Activated B cell treated with CpG ODN at 0.5 μM for 24 hours (primary cell): ENCODE measurements around the gene PSEN2. TPM values are rescaled to one million over a fixed set of nuclear protein-coding genes. Genes with fewer than 3 reads are reported as not detected.

ENCODE experiments used
- ATAC-seq: fragments of 200-7000 bp; cut with Tn5 transposase; one replicate; pipeline ENCODE4 v1.10.0; 2021; ENCODE audit warnings: low read depth, mild to moderate bottlenecking, moderate library complexity
- CTCF ChIA-PET: fragments of 350-600 bp; sonication (Branson Sonifier 250); formaldehyde crosslinking; loops from one replicate; lab custom pipeline; 2021; ENCODE audit warnings: antibody characterized with exemption; lab: Charles Lee
- POLR2A ChIA-PET: fragments of 350-600 bp; sonication (Branson Sonifier 250); formaldehyde crosslinking; loops from one replicate; lab custom pipeline; 2021; ENCODE audit warnings: antibody characterized with exemption; lab: Charles Lee
- DNase-seq: peaks from one replicate; pipeline ENCODE4 v3.0.0; 2022
- H3K27ac Mint-ChIP-seq: one replicate; pipeline ENCODE4 v1.8.0; 2020; ENCODE audit warnings: mixed read lengths
- H3K27me3 Mint-ChIP-seq: one replicate; pipeline ENCODE4 v1.8.0; 2021; ENCODE audit warnings: mixed read lengths
- H3K36me3 Mint-ChIP-seq: one replicate; pipeline ENCODE4 v1.8.0; 2021; ENCODE audit warnings: low read depth, mixed read lengths
- H3K4me1 Mint-ChIP-seq: one replicate; pipeline ENCODE4 v1.8.0; 2021; ENCODE audit warnings: mixed read lengths
- H3K4me3 Mint-ChIP-seq: one replicate; pipeline ENCODE4 v1.8.0; 2020; ENCODE audit warnings: mild to moderate bottlenecking, mixed read lengths
- H3K9me3 Mint-ChIP-seq: one replicate; pipeline ENCODE4 v1.8.0; 2020; ENCODE audit warnings: mixed read lengths
- intact Hi-C: fragments of 100-400 bp; cut with micrococcal nuclease; formaldehyde crosslinking; loops from one replicate; pipeline ENCODE4 v1.15.1; 2024
- total RNA-seq: library from RNA; stranded (reverse); gene quantifications from 2 replicates; pipeline ENCODE4 v1.2.3, GENCODE V29; 2022
- TF ChIP-seq, protein P1 (sequence below): fragments of 200-600 bp; IDR thresholded peaks from one replicate; pipeline ENCODE4 v1.8.0; 2022; ENCODE audit warnings: antibody characterized with exemption, mild to moderate bottlenecking

Gene PSEN2
- total RNA-seq, 1 donor from 2014 or later, result 14.3 TPM

DNA sequence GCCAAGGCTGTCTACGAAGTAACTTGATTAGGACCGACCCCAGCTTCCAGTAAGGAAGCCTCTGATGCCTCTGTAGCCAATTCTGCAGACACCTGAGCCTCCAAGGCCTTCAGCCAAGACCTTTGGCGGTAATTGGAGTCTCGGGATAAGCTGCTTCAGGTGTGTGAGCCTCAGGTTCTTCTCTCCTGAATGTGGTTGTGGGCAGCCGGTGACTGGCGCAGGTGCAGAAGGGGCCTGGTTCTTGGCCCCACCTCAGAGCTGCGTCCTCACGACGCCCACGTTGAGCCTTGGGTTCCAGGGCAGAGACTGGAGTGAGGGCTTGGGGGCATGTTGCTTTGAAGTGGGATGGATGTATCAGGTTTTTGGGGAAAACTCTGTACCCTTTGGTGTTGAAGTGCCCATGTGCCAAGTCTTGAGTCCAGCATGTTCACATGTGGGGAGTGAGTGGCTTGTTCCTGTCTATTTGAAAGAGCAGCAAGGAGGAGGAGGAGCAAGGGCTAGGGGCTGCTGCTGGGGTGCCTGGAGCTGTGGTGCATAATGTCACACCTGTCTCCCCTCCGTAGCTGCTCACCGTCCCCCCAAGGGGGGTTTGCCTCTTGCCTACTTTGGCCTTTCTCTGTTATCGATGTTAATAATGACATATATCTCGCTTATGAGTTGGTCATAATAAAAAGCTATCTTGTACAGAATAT is 1.4 kb downstream of the PSEN2 start:
- no peaks in the 10 kb centered on the region for H3K27me3 Mint-ChIP-seq
- peaks cover 24% of the 10 kb centered on the region for H3K4me1 Mint-ChIP-seq
- intact Hi-C loops, result loop anchor here (5.0 kb wide), 1 partner anchor 239 kb away; no protein-coding TSS in a partner anchor
- H3K4me3 Mint-ChIP-seq, result peak overlapping the region; percentile 87
- TF ChIP-seq, protein P1, sequence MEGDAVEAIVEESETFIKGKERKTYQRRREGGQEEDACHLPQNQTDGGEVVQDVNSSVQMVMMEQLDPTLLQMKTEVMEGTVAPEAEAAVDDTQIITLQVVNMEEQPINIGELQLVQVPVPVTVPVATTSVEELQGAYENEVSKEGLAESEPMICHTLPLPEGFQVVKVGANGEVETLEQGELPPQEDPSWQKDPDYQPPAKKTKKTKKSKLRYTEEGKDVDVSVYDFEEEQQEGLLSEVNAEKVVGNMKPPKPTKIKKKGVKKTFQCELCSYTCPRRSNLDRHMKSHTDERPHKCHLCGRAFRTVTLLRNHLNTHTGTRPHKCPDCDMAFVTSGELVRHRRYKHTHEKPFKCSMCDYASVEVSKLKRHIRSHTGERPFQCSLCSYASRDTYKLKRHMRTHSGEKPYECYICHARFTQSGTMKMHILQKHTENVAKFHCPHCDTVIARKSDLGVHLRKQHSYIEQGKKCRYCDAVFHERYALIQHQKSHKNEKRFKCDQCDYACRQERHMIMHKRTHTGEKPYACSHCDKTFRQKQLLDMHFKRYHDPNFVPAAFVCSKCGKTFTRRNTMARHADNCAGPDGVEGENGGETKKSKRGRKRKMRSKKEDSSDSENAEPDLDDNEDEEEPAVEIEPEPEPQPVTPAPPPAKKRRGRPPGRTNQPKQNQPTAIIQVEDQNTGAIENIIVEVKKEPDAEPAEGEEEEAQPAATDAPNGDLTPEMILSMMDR, result no peak
- ATAC-seq (no peak), DNase-seq (no peak)
- H3K9me3 Mint-ChIP-seq, result no peaks in the 10 kb centered on the region
- no peak overlapping the region for H3K27ac Mint-ChIP-seq
- ChIA-PET POLR2A (interaction anchor here (1.0 to 1.6 kb wide), 2 partner anchors 11 to 67 kb away, joined by 3 to 6 read pairs; no protein-coding TSS in a partner anchor), CTCF (interaction anchor here (1.3 kb wide), 1 partner anchor 246 kb away, joined by 3 read pairs; no protein-coding TSS in a partner anchor)
- H3K36me3 Mint-ChIP-seq, result peaks cover 7% of the 10 kb centered on the region

DNA sequence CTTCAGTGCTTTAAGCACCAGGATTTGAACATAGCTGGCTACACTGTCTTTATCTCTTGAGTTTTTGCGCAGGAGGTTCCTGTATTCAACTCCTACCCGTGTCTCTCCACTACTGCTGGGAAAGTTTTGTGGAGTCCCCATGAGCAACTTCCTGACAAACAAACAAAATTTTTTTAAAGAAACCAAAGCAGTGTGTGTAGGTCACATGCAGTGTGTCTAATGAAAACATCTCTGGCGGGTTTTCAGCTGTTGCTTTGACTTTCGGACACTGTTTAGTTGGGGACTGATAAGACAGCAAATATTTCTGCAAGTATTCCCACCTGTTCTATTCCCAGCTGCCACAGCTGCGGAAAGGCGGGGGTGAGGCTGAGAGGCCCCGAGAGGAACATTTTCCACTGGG is 2.0 kb downstream of the PSEN2 start:
- intact Hi-C loops, result loop anchor here (5.0 kb wide), 1 partner anchor 240 kb away; no protein-coding TSS in a partner anchor
- ATAC-seq (no peak), DNase-seq (no peak)
- CTCF ChIA-PET, result interaction anchor here (1.3 kb wide), 1 partner anchor 246 kb away, joined by 3 read pairs; no protein-coding TSS in a partner anchor
- Mint-ChIP-seq H3K4me1 (peaks cover 24% of the 10 kb centered on the region), H3K27me3 (no peaks in the 10 kb centered on the region), H3K4me3 (no peak overlapping the region), H3K9me3 (no peaks in the 10 kb centered on the region), H3K36me3 (peaks cover 11% of the 10 kb centered on the region), H3K27ac (no peak overlapping the region)
- TF ChIP-seq, protein P1, result no peak
- POLR2A ChIA-PET, result interaction anchor here (0.7 to 1.6 kb wide), 2 partner anchors 11 to 165 kb away, joined by 3 to 6 read pairs; no protein-coding TSS in a partner anchor

DNA sequence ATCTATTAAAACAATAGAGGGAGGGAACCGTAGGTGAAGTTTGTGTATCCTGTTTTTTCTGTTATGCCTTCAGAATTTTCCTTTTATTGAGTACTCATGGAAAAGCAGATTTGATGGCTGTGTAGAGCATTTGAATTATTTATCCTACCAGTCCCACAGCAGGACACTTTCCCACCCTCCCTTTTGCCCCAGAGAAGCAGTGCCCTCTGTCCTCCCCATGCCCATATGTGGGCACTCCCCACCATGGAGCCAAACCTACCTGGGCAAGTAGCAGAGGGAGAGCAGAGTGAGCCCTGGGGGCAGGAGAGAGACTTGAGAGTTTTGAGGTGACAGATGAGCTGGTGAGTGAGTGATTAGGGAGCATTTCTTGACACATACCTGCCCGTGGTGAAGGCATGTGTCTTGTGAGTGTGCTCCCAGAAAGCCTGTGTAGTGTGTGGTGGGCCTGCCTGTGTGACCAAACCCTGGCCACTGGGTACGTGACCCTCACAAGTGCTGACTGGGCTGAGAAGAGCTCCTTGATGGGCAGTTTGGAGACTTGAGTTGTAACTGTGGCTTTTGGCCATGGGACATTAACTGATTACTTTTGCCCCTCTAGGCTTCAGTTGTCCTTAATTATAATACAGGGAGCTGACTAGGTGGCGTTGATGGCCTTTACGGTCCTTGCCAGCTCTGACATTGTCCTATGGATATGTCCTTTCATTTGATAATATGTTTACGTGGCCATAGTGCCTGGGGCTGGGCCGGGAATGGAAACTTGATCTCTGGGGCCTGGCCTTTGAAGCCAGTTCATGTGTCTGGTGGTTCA is 3.6 kb downstream of the PSEN2 start:
- no peak for ATAC-seq
- no peak overlapping the region for H3K4me3 Mint-ChIP-seq
- intact Hi-C loops, result loop anchor here (5.0 kb wide), 1 partner anchor 242 kb away; no protein-coding TSS in a partner anchor
- no peaks in the 10 kb centered on the region for H3K9me3 Mint-ChIP-seq
- H3K27ac Mint-ChIP-seq, result no peak overlapping the region
- ChIA-PET CTCF (no interaction called here), POLR2A (no interaction called here)
- TF ChIP-seq, protein P1, result no peak
- peaks cover 19% of the 10 kb centered on the region for H3K36me3 Mint-ChIP-seq
- no peaks in the 10 kb centered on the region for H3K27me3 Mint-ChIP-seq
- no peak for DNase-seq
- H3K4me1 Mint-ChIP-seq, result peaks cover 24% of the 10 kb centered on the region

DNA sequence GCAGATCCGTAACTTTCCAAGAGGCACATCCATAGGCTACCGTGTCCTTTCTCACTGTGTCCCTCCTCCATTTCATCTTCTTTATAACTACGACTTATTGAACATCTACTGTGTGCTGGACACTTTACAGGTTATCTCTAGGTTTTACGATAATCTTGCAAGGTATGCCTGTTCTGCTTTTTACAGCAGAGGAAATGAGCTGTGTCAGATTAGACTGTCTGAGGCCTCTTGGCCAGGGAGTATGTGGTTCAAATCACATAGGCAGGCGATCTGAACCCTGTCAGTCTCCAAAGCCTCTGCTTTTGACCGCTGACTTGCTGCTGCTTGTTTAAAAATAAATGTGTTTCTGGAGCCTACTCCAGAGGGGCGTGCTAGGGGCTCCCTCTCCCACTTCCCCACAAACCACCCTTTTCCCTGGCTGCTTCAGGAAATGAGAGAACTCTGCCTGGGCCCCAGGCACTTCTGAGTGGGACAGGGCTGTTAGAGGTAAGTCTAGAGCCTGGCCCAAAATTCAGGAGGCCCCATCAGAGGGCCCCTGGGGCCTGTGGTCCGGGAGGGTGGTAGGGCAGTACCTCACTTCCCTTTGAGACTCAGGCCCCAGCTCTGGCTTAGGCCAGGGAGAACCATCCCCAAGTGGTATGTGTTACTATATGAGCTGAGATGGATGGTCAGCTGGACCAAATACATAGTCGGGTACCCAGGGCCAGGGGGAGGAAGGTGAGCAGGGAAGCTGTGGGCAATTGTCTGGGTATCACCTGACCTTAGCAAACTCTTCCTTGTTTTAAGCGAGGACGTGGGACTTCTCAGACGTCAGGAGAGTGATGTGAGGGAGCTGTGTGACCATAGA is 4.4 kb downstream of the PSEN2 start:
- ATAC-seq, result no peak
- ChIA-PET POLR2A (no interaction called here), CTCF (no interaction called here)

More for the DNA sequence above, 4.4 kb downstream of the PSEN2 start:
- Mint-ChIP-seq H3K4me3 (no peak overlapping the region), H3K27ac (no peak overlapping the region), H3K36me3 (peaks cover 25% of the 10 kb centered on the region), H3K4me1 (peaks cover 21% of the 10 kb centered on the region), H3K27me3 (no peaks in the 10 kb centered on the region), H3K9me3 (no peaks in the 10 kb centered on the region)
- intact Hi-C loops, result loop anchor here (5.0 kb wide), 1 partner anchor 243 kb away; no protein-coding TSS in a partner anchor
- TF ChIP-seq, protein P1, result no peak
- DNase-seq, result no peak
